Endothelial cell of umbilical vein (primary cell): Measurements from ENCODE around the gene TMIGD3. TPM values are rescaled to one million over a fixed set of nuclear protein-coding genes. Genes with fewer than 3 reads are reported as not detected.

Experiments
- BruUV-seq: library from RNA; stranded (reverse); fragments of 400-500 nt; replicated peaks from 2 replicates; lab custom pipeline; 2021; lab: Mats Ljungman, UMichigan
- CTCF ChIA-PET: fragments of 300-600, 350-600 bp; sonication (Branson Sonifier 250); formaldehyde crosslinking; loops from one replicate; lab custom pipeline; 2021; ENCODE audit warnings: antibody characterized with exemption, inconsistent platforms; lab: Charles Lee
- POLR2A ChIA-PET: fragments of 300-600, 350-600 bp; sonication (Branson Sonifier 250); formaldehyde crosslinking; loops from one replicate; lab custom pipeline; 2021; ENCODE audit warnings: antibody characterized with exemption, inconsistent platforms; lab: Charles Lee
- DNase-seq: peaks from one replicate; pipeline ENCODE4 v3.0.0-alpha.2; 2011; ENCODE audit warnings: low read depth, low spot score
- FAIRE-seq: peaks from 2 replicates; lab custom pipeline; 2011; peaks lifted over from hg19 to GRCh38; lab: Jason Lieb, UNC
- H2AFZ ChIP-seq: 2 replicates; pipeline ENCODE4 v1.6.0; 2012; ENCODE audit warnings: low read depth, low read length, control low read depth, inconsistent platforms
- H3K27ac ChIP-seq: 2 replicates; pipeline ENCODE4 v1.5.1; 2011; ENCODE audit warnings: low read depth, mild to moderate bottlenecking, control low read depth, low read length, moderate library complexity; ENCODE audit not compliant: insufficient read depth
- H3K27me3 ChIP-seq, 2 experiments: 2 replicates each; pipeline versions ENCODE4 v1.6.0 to v1.6.1; 2011; ENCODE audit warnings: low read length in 2 of 2, mixed read lengths in 1 of 2; ENCODE audit not compliant: control insufficient read depth in 2 of 2, insufficient read depth in 2 of 2
- H3K36me3 ChIP-seq, 2 experiments: 2 replicates in 1 of 2; 3 replicates in 1 of 2; pipeline ENCODE4 v1.5.1; 2011; ENCODE audit warnings: low read length in 2 of 2, mild to moderate bottlenecking in 1 of 2, moderate library complexity in 1 of 2; ENCODE audit not compliant: control insufficient read depth in 2 of 2, insufficient read depth in 2 of 2; ENCODE audit errors: extremely low read depth in 1 of 2
- H3K4me1 ChIP-seq: 3 replicates; pipeline ENCODE4 v1.5.1; 2011; ENCODE audit warnings: mild to moderate bottlenecking, low read length; ENCODE audit not compliant: control insufficient read depth, insufficient read depth; ENCODE audit errors: extremely low read depth
- H3K4me2 ChIP-seq: 2 replicates; pipeline ENCODE4 v1.6.1; 2011; ENCODE audit warnings: low read length, control low read depth, mixed read lengths; ENCODE audit not compliant: insufficient read depth
- H3K4me3 ChIP-seq, 3 experiments: fragments of 200-600 bp in 1 of 3; sonication (generic), shearing (Covaris generic) in 1 of 3; replicated peaks in 1 of 3; 2 replicates each; pipeline ENCODE4 v1.5.1; 2011 to 2016; ENCODE audit warnings: control low read depth in 3 of 3, low read length in 3 of 3, mild to moderate bottlenecking in 2 of 3, inconsistent platforms in 1 of 3, low read depth in 1 of 3, moderate library complexity in 1 of 3; ENCODE audit not compliant: insufficient read depth in 1 of 3
- H3K79me2 ChIP-seq: 2 replicates; pipeline ENCODE4 v1.6.0; 2012; ENCODE audit warnings: low read length, inconsistent platforms; ENCODE audit not compliant: control insufficient read depth, insufficient read depth
- H3K9ac ChIP-seq: replicated peaks from 2 replicates; pipeline ENCODE3; 2011; ENCODE audit warnings: low read length, control low read depth; ENCODE audit not compliant: insufficient read depth; ENCODE audit errors: extremely low read depth
- H3K9me1 ChIP-seq: replicated peaks from 3 replicates; pipeline ENCODE4 v1.6.0; 2011; ENCODE audit warnings: mild to moderate bottlenecking, low read length; ENCODE audit not compliant: control insufficient read depth, insufficient read depth; ENCODE audit errors: extremely low read depth
- H3K9me3 ChIP-seq: replicated peaks from 2 replicates; pipeline ENCODE4 v1.5.1; 2012; ENCODE audit warnings: low read length, inconsistent platforms; ENCODE audit not compliant: control insufficient read depth, insufficient read depth
- H4K20me1 ChIP-seq: replicated peaks from 2 replicates; pipeline ENCODE3; 2011; ENCODE audit warnings: mild to moderate bottlenecking, low read length; ENCODE audit not compliant: control insufficient read depth, insufficient read depth; ENCODE audit errors: extremely low read depth
- CTCF ChIP-seq, 2 donors: IDR thresholded peaks; 1 replicate in 1 of 2; 2 replicates in 1 of 2; pipeline ENCODE4 v1.5.1; 2011; ENCODE audit warnings: low read length in 2 of 2, mild to moderate bottlenecking in 2 of 2, moderate library complexity in 2 of 2, control low read depth in 1 of 2, inconsistent platforms in 1 of 2, low read depth in 1 of 2; ENCODE audit not compliant: insufficient read depth in 1 of 2; ENCODE audit errors: extremely low read depth in 1 of 2
- EZH2 ChIP-seq: IDR thresholded peaks from 2 replicates; pipeline ENCODE4 v1.6.1; 2012; ENCODE audit warnings: borderline replicate concordance, low read depth, mild to moderate bottlenecking, moderate library complexity, low read length, inconsistent platforms; ENCODE audit not compliant: severe bottlenecking
- FOS ChIP-seq: IDR thresholded peaks from 2 replicates; pipeline ENCODE4 v1.6.1; 2011; ENCODE audit warnings: mild to moderate bottlenecking, low read length, moderate library complexity, borderline replicate concordance; ENCODE audit not compliant: insufficient read depth
- MAX ChIP-seq: IDR thresholded peaks from 2 replicates; pipeline ENCODE4 v1.6.1; 2011; ENCODE audit not compliant: insufficient read depth, insufficient read length
- MYC ChIP-seq: IDR thresholded peaks from one replicate; pipeline ENCODE4 v1.6.1; 2011; ENCODE audit warnings: mild to moderate bottlenecking, low read depth, low read length
- POLR2AphosphoS5 ChIP-seq: IDR thresholded peaks from 2 replicates; pipeline ENCODE4 v1.6.1; 2012; ENCODE audit warnings: low read depth, mild to moderate bottlenecking, control low read depth, low read length, moderate library complexity; ENCODE audit not compliant: insufficient read depth
- dilution Hi-C: fragments of 300-500 bp; cut with MboI; formaldehyde crosslinking; loops from one replicate; pipeline ENCODE4 v1.15.0; 2019; ENCODE audit warnings: low sequenced_read_pairs; ENCODE audit not compliant: extremely low pct_ligation_motif_present
- intact Hi-C: fragments of 100-400 bp; cut with micrococcal nuclease; formaldehyde crosslinking; loops from one replicate; pipeline ENCODE4 v1.10.0; 2022
- polyA plus RNA-seq, 4 experiments: library from polyadenylated mRNA; depleted of rRNA in 3 of 4; stranded (reverse) in 3 of 4; unstranded in 1 of 4; fragments of >200 nt; gene quantifications; 2 replicates each; pipeline versions ENCODE4 v1.2.1 to v1.2.3, GENCODE V29; 2011 to 2012; ENCODE audit warnings: missing spikeins in 1 of 4
- total RNA-seq: library from RNA; stranded (reverse); gene quantifications from 2 replicates; pipeline ENCODE4 v1.2.3, GENCODE V29; 2021

The TMIGD3 gene
- total and polyA plus RNA-seq, 2 donors (not counting 3 experiments of a cell fraction or from before 2014, with no cell fraction given): 0.07 to 0.49 TPM

- DNase-seq (no peak), FAIRE-seq (no peak)
- no peak overlapping the region for H3K4me2 ChIP-seq
- H3K4me1 ChIP-seq: no peaks in the 10 kb centered on the region
- no peak for TF ChIP-seq MYC
- TF ChIP-seq EZH2: no peak
- TF ChIP-seq FOS: no peak
- TF ChIP-seq CTCF (IDR thresholded peaks at IDR 0.05; ENCODE audit: extremely low read depth in 1 of 2, insufficient read depth in 1 of 2, low read depth in 1 of 2, low read length in 2 of 2): no peak
- no peak for TF ChIP-seq MAX
- TF ChIP-seq POLR2AphosphoS5: no peak
- H3K79me2 ChIP-seq: no peaks in the 10 kb centered on the region
- no peak overlapping the region for H3K4me3 ChIP-seq
- no peaks in the 10 kb centered on the region for H3K9me3 ChIP-seq
- intact Hi-C loops (loop anchor here (5.0 kb wide), 1 partner anchor 883 kb away; no protein-coding TSS in a partner anchor), dilution Hi-C loops (no loop called here)
- BruUV-seq: no TSS peak
- no peak overlapping the region for H3K9ac ChIP-seq
- H3K27me3 ChIP-seq: peaks cover 2 to 10% of the 10 kb centered on the region in 2 experiments
- H2AFZ ChIP-seq: no peak overlapping the region
- no peaks in the 10 kb centered on the region for H3K9me1 ChIP-seq
- H3K27ac ChIP-seq: no peak overlapping the region
- H4K20me1 ChIP-seq: no peaks in the 10 kb centered on the region
- CTCF ChIA-PET: interaction anchor here (1.1 to 2.1 kb wide), 4 partner anchors 11 to 263 kb away, joined by 3 to 12 read pairs (median 4); no protein-coding TSS in a partner anchor
- H3K36me3 ChIP-seq: no peaks in the 10 kb centered on the region
- POLR2A ChIA-PET: no interaction called here
Measured at GRCh38 chr1:111484391-111485026, 18.9 kb downstream of the TMIGD3 start.
